ENCODE measurements around the gene LMF1. TPM values are rescaled to one million over a fixed set of nuclear protein-coding genes. Genes with fewer than 3 reads are reported as not detected.

The LMF1 gene
- total and polyA plus RNA-seq, 2 of the 8 experiments (the other 6 are each of a cell fraction or from before 2014, with no cell fraction given): 3.5 to 9.1 TPM

GRCh38 chr16:1019231-1020090 lies 48.7 kb upstream of the LMF1 start (continued):
- TF ChIP-seq SAP30 (IDR thresholded peaks at IDR 0.05; ENCODE audit: insufficient read depth, insufficient replicate concordance, low read length) (no peak), YY1 (IDR thresholded peaks at IDR 0.05; ENCODE audit: low read depth, low read length) (no peak), TCF12 (IDR thresholded peaks at IDR 0.05; ENCODE audit: low read depth, low read length) (no peak), CHD2 (IDR thresholded peaks at IDR 0.05; ENCODE audit: low read length) (no peak), EGR1 (IDR thresholded peaks at IDR 0.05; ENCODE audit: borderline replicate concordance, low read depth, low read length) (no peak), E2F6 (IDR thresholded peaks at IDR 0.05) (no peak)

All from H1 (cell line).